Colonic mucosa (tissue), 4 donors: Measurements from ENCODE around the gene CAMTA1. TPM values are rescaled to one million over a fixed set of nuclear protein-coding genes. Genes with fewer than 3 reads are reported as not detected.

Source experiments
- DNase-seq: peaks from one replicate; pipeline ENCODE4 v3.0.0-alpha.2; 2020
- H3K27ac ChIP-seq: fragments of 200-600 bp; one replicate; pipeline ENCODE4 v1.8.0; 2021
- H3K27me3 ChIP-seq: fragments of 200-600 bp; one replicate; pipeline ENCODE4 v1.8.0; 2021
- H3K36me3 ChIP-seq: fragments of 200-600 bp; one replicate; pipeline ENCODE4 v1.8.0; 2021
- H3K4me1 ChIP-seq: fragments of 200-600 bp; one replicate; pipeline ENCODE4 v1.8.0; 2021; ENCODE audit warnings: mild to moderate bottlenecking
- H3K4me3 ChIP-seq: fragments of 200-600 bp; one replicate; pipeline ENCODE4 v1.8.0; 2021
- H3K9ac ChIP-seq, 2 donors: one replicate each; pipeline ENCODE4 v1.7.0; 2013; ENCODE audit warnings: control low read depth in 2 of 2, low read depth in 2 of 2, low read length in 2 of 2
- H3K9me3 ChIP-seq: fragments of 200-600 bp; one replicate; pipeline ENCODE4 v1.8.0; 2021
- CTCF ChIP-seq: fragments of 200-600 bp; IDR thresholded peaks from one replicate; pipeline ENCODE4 v1.8.0; 2022; ENCODE audit warnings: antibody characterized with exemption, mild to moderate bottlenecking
- intact Hi-C: fragments of 100-400 bp; cut with DNase I; formaldehyde crosslinking; loops from one replicate; pipeline ENCODE4 v1.14.1; 2022
- total RNA-seq, 2 donors: library from RNA; stranded (reverse); fragmentation: NEBNext Ultra II Directional in 1 of 2; extraction: Animal tissue kit (Norgen Biotek cat#: 25700) in 1 of 2; gene quantifications; one replicate each; pipeline ENCODE4 v1.2.1, GENCODE V29; 2021
- donor health status: healthy.
- donor health status: DM: no; HTN: no; CAD: no.
- donor health status: DM: no; HTN: no; CAD: no.

Gene CAMTA1
- total RNA-seq, 2 donors from 2014 or later: 76.8 to 92.8 TPM

GRCh38 chr1:7209336-7209735, 424.1 kb downstream of the CAMTA1 start:
- H3K36me3 ChIP-seq: no peaks in the 10 kb centered on the region
- no peak overlapping the region for H3K4me3 ChIP-seq
- no peak for DNase-seq
- no peaks in the 10 kb centered on the region for H3K4me1 ChIP-seq
- intact Hi-C loops: no loop called here
- H3K9ac ChIP-seq: no peak overlapping the region
- no peak for TF ChIP-seq CTCF
- no peaks in the 10 kb centered on the region for H3K27me3 ChIP-seq
- no peaks in the 10 kb centered on the region for H3K9me3 ChIP-seq
- no peak overlapping the region for H3K27ac ChIP-seq

DNA sequence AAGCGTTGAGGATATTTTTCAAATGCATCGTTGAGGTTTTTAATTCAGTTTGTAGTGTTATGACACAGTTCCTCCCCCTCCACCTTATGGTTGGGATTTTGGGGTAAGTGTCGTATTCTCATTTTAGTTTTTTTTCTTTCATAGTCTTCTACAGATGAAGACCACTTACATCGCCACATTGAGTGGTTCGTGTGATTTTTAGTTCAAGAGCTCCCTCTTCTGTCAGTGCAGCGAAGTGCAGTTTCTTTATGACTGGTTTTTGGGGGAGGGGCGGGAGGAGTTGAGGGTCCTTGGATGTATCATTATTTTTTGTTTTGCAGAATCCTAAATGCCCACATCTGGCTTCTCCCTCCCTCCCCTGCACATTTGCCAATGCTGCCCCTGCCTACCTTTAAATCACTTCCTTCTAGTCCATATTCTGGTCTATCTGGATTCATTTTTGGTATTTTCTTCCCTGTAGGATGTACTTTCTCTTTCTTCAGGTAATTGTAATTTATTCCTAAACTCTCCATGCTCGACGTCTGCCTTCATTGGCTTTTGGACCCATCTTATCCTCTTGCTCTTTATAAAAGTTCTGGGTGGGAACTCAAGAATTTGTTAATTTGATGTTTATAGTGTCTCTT, 433.1 kb downstream of the CAMTA1 start:
- DNase-seq: peak; percentile 30

DNA sequence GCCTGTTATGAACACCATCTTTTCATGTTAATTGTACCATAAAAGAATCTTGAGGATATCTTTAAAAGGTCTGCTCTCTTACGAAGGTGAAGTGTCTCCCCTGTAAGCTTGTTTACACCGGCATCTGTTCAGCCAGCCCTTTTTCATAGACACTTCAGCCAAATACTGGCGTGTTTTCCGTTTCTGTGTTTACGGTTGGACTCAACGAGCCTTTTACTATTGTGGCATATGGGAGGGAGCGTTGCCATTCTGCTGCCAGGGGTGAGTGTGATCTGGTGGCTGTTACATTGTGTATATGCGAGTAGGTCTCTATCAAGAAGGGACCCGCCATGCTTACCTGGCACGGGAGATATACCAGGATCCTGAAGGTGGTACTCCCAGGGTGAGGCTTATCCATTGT, 433.8 kb downstream of the CAMTA1 start:
- intact Hi-C loops: loop anchor here (5.0 kb wide), 1 partner anchor 497 kb away; no protein-coding TSS in a partner anchor
- Histone ChIP-seq H3K9ac (no peak overlapping the region), H3K9me3 (no peaks in the 10 kb centered on the region), H3K27ac (no peak overlapping the region), H3K4me3 (no peak overlapping the region), H3K27me3 (no peaks in the 10 kb centered on the region), H3K36me3 (no peaks in the 10 kb centered on the region), H3K4me1 (no peaks in the 10 kb centered on the region)
- DNase-seq: no peak
- TF ChIP-seq CTCF: no peak

More for the DNA sequence above, 433.1 kb downstream of the CAMTA1 start:
- Histone ChIP-seq H3K36me3 (no peaks in the 10 kb centered on the region), H3K9me3 (no peaks in the 10 kb centered on the region), H3K9ac (no peak overlapping the region), H3K4me1 (no peaks in the 10 kb centered on the region), H3K4me3 (no peak overlapping the region), H3K27ac (no peak overlapping the region), H3K27me3 (no peaks in the 10 kb centered on the region)
- intact Hi-C loops: loop anchor here (5.0 kb wide), 1 partner anchor 496 kb away; no protein-coding TSS in a partner anchor
- peak; percentile 62 for TF ChIP-seq CTCF

- Histone ChIP-seq H3K9ac (no peak overlapping the region), H3K9me3 (no peaks in the 10 kb centered on the region), H3K27me3 (no peaks in the 10 kb centered on the region), H3K4me3 (no peak overlapping the region), H3K36me3 (no peaks in the 10 kb centered on the region), H3K4me1 (no peaks in the 10 kb centered on the region), H3K27ac (no peak overlapping the region)
- intact Hi-C loops: loop anchor here (5.0 to 10.0 kb wide), 2 partner anchors 315 to 427 kb away; no protein-coding TSS in a partner anchor
- TF ChIP-seq CTCF: no peak
- no peak for DNase-seq
These were observed 434.8 kb downstream of the CAMTA1 start for GRCh38 chr1:7220007-7220406.

- H3K4me1 ChIP-seq: no peaks in the 10 kb centered on the region
- no peak for TF ChIP-seq CTCF
- intact Hi-C loops: loop anchor here (5.0 to 10.0 kb wide), 2 partner anchors 314 to 427 kb away; no protein-coding TSS in a partner anchor
- H3K36me3 ChIP-seq: no peaks in the 10 kb centered on the region
- H3K4me3 ChIP-seq: no peak overlapping the region
- H3K27ac ChIP-seq: no peak overlapping the region
- peak; percentile 9 for DNase-seq
- no peak overlapping the region for H3K9ac ChIP-seq
- H3K27me3 ChIP-seq: no peaks in the 10 kb centered on the region
- H3K9me3 ChIP-seq: no peaks in the 10 kb centered on the region
These were observed 435.5 kb downstream of the CAMTA1 start for GRCh38 chr1:7220712-7221252.
